GM12878 (cell line): Measurements from ENCODE around the gene SPR. TPM values are rescaled to one million over a fixed set of nuclear protein-coding genes. Genes with fewer than 3 reads are reported as not detected.

Experiments used
- ATAC-seq: fragments of 200-7000 bp; cut with Tn5 transposase; 3 replicates; pipeline ENCODE4 v1.9.1; 2020; ENCODE audit warnings: mild to moderate bottlenecking, moderate library complexity
- BruUV-seq: library from RNA; stranded (reverse); fragments of 400-500 nt; replicated peaks from 2 replicates; lab custom pipeline; 2021; lab: Mats Ljungman, UMichigan
- CTCF ChIA-PET: fragments of 300-600 bp; sonication (Branson Sonifier 250); formaldehyde crosslinking; extraction: SDS; loops from one replicate; lab custom pipeline; 2021; ENCODE audit warnings: inconsistent platforms; lab: Yijun Ruan, JAX
- POLR2A ChIA-PET: fragments of 350-600 bp; formaldehyde crosslinking; extraction: SDS; loops from one replicate; lab custom pipeline; 2021; ENCODE audit warnings: inconsistent platforms; lab: Charles Lee
- RAD21 ChIA-PET: fragments of 300-600 bp; sonication (Branson Sonifier 250); formaldehyde crosslinking; loops from one replicate; lab custom pipeline; 2023; ENCODE audit warnings: antibody characterized with exemption; ENCODE audit not compliant: unreplicated experiment; lab: Charles Lee
- SMC1A ChIA-PET: fragments of 300-600 bp; sonication (Branson Sonifier 250); formaldehyde crosslinking; loops from one replicate; lab custom pipeline; 2023; ENCODE audit not compliant: unreplicated experiment, uncharacterized antibody; lab: Charles Lee
- DNase-seq: peaks from one replicate; pipeline ENCODE4 v3.0.0-alpha.2; 2011; ENCODE audit warnings: low read depth, low spot score
- FAIRE-seq: peaks from 3 replicates; lab custom pipeline; 2011; peaks lifted over from hg19 to GRCh38; lab: Jason Lieb, UNC
- H2AFZ ChIP-seq: 2 replicates; pipeline ENCODE4 v1.6.0; 2011; ENCODE audit warnings: low read depth, low read length, control low read depth; ENCODE audit not compliant: control insufficient read depth
- H3K27ac ChIP-seq: 2 replicates; pipeline ENCODE4 v1.5.1; 2011; ENCODE audit warnings: control low read depth; ENCODE audit not compliant: control insufficient read depth, insufficient read depth
- H3K27me3 ChIP-seq, 2 experiments: replicated peaks in 1 of 2; 2 replicates each; pipeline versions ENCODE4 v1.6.0 to v1.6.1; 2011; ENCODE audit warnings: low read length in 1 of 2; ENCODE audit not compliant: control insufficient read depth in 2 of 2, insufficient read depth in 2 of 2
- H3K36me3 ChIP-seq, 2 experiments: 2 replicates each; pipeline ENCODE4 v1.5.1; 2011; ENCODE audit warnings: low read length in 1 of 2; ENCODE audit not compliant: control insufficient read depth in 2 of 2, insufficient read depth in 2 of 2
- H3K4me1 ChIP-seq: 2 replicates; pipeline ENCODE4 v1.6.1; 2011; ENCODE audit warnings: mild to moderate bottlenecking, low read length, moderate library complexity, mixed read lengths; ENCODE audit not compliant: control insufficient read depth, insufficient read depth
- H3K4me2 ChIP-seq: 2 replicates; pipeline ENCODE4 v1.6.0; 2011; ENCODE audit warnings: control low read depth; ENCODE audit not compliant: control insufficient read depth, insufficient read depth
- H3K4me3 ChIP-seq: fragments of 200-600 bp; sonication (generic); 2 replicates; pipeline ENCODE4 v1.5.1; 2016
- H3K79me2 ChIP-seq: 2 replicates; pipeline ENCODE4 v1.6.0; 2011; ENCODE audit warnings: low read length; ENCODE audit not compliant: control insufficient read depth, insufficient read depth
- H3K9ac ChIP-seq: 2 replicates; pipeline ENCODE4 v1.8.0; 2011; ENCODE audit warnings: low read length, control low read depth, mixed read lengths; ENCODE audit not compliant: control insufficient read depth, insufficient read depth
- H3K9me3 ChIP-seq: replicated peaks from 3 replicates; pipeline ENCODE4 v1.5.1; 2011; ENCODE audit warnings: mild to moderate bottlenecking, low read length; ENCODE audit not compliant: control insufficient read depth, insufficient read depth
- H4K20me1 ChIP-seq: 2 replicates; pipeline ENCODE4 v1.6.0; 2011; ENCODE audit not compliant: control insufficient read depth, insufficient read depth
- ATF2 ChIP-seq: IDR thresholded peaks from 2 replicates; pipeline ENCODE4 v1.6.1; 2012; ENCODE audit warnings: low read length, inconsistent platforms
- CREB1 ChIP-seq: IDR thresholded peaks from 2 replicates; pipeline ENCODE4 v1.6.1; 2012; ENCODE audit warnings: low read depth, mild to moderate bottlenecking, inconsistent platforms
- CREM ChIP-seq: IDR thresholded peaks from 2 replicates; pipeline ENCODE4 v1.6.1; 2014; ENCODE audit warnings: antibody characterized with exemption, low read depth
- ESRRA ChIP-seq: IDR thresholded peaks from 2 replicates; pipeline ENCODE4 v1.6.1; 2012; ENCODE audit warnings: mild to moderate bottlenecking, low read length, improper control_type of control experiment
- FOXK2 ChIP-seq: fragments of 450-650 bp; IDR thresholded peaks from 2 replicates; pipeline ENCODE4 v1.6.1; 2017; ENCODE audit warnings: mild to moderate bottlenecking, moderate library complexity
- FOXM1 ChIP-seq: IDR thresholded peaks from 2 replicates; pipeline ENCODE4 v1.6.1; 2012; ENCODE audit warnings: low read depth, mild to moderate bottlenecking, inconsistent platforms, low read length, moderate library complexity
- HDAC2 ChIP-seq: fragments of 200-600 bp; sonication (generic); IDR thresholded peaks from 2 replicates; pipeline ENCODE4 v1.6.1; 2017
- JUNB ChIP-seq: IDR thresholded peaks from 2 replicates; pipeline ENCODE4 v1.6.1; 2016; ENCODE audit warnings: antibody characterized with exemption, mild to moderate bottlenecking
- MAX ChIP-seq: IDR thresholded peaks from 2 replicates; pipeline ENCODE4 v1.6.1; 2012; ENCODE audit warnings: low read depth, low read length, improper control_type of control experiment
- NFXL1 ChIP-seq: fragments of 450-650 bp; IDR thresholded peaks from 2 replicates; pipeline ENCODE4 v1.6.1; 2017; ENCODE audit warnings: antibody characterized with exemption, mild to moderate bottlenecking, borderline replicate concordance
- REST ChIP-seq: IDR thresholded peaks from 2 replicates; pipeline ENCODE4 v1.6.1; 2012; ENCODE audit warnings: mild to moderate bottlenecking, low read depth, low read length
- SMC3 ChIP-seq: IDR thresholded peaks from 2 replicates; pipeline ENCODE4 v1.6.1; 2011; ENCODE audit warnings: low read length, improper control_type of control experiment, borderline replicate concordance
- SPI1 ChIP-seq: IDR thresholded peaks from 2 replicates; pipeline ENCODE4 v1.6.1; 2011; ENCODE audit warnings: low read depth, mild to moderate bottlenecking, low read length, moderate library complexity, borderline replicate concordance; ENCODE audit not compliant: insufficient read depth
- SREBF2 ChIP-seq: IDR thresholded peaks from 2 replicates; pipeline ENCODE4 v1.6.1; 2012; ENCODE audit warnings: mild to moderate bottlenecking, low read length
- ZBTB4 ChIP-seq: fragments of 450-650 bp; formaldehyde crosslinking; IDR thresholded peaks from 2 replicates; pipeline ENCODE4 v1.4.0; 2022; ENCODE audit warnings: mild to moderate bottlenecking, moderate library complexity
- WGBS: methylation state at CpG from one replicate; pipeline ENCODE4 v1.1.6; 2016; ENCODE audit warnings: low lambda C conversion rate; ENCODE audit not compliant: insufficient replicate concordance, insufficient coverage; ENCODE audit errors: missing lambda C conversion rate; 5-methylcytosine and 5-hydroxymethylcytosine counted together
- in situ Hi-C: fragments of 300-500 bp; cut with MboI; formaldehyde crosslinking; loops from 9 replicates; pipeline ENCODE4 v1.14.3; 2018; ENCODE audit warnings: mixed read lengths
- intact Hi-C: fragments of 100-400 bp; cut with micrococcal nuclease; formaldehyde crosslinking; loops from one replicate; pipeline ENCODE4 v1.14.2; 2022; ENCODE audit not compliant: unreplicated experiment
- polyA plus RNA-seq, 11 experiments: library from polyadenylated mRNA; depleted of rRNA in 4 of 11; unstranded in 6 of 11; stranded (reverse) in 5 of 11; fragments of >200 nt; fragmentation: Nextera tagmentation in 4 of 11; fragmentation: Illumina TruSeq in 1 of 11; extraction: Ambion mirVana in 4 of 11; extraction: Trizol in 1 of 11; gene quantifications; 1 replicate in 1 of 11; 2 replicates in 10 of 11; pipeline versions ENCODE4 v1.2.1 to v1.2.3, GENCODE V29; 2011 to 2016; ENCODE audit warnings: inconsistent platforms in 2 of 11, missing spikeins in 2 of 11, low read depth in 1 of 11
- total RNA-seq, 4 experiments: library from RNA; depleted of rRNA in 3 of 4; stranded (reverse); fragments of >200 nt in 3 of 4; fragmentation: Illumina TruSeq in 1 of 4; extraction: Trizol in 1 of 4; gene quantifications; 2 replicates each; pipeline versions ENCODE4 v1.2.1 to v1.2.3, GENCODE V29; 2013 to 2021

SPR gene
- total and polyA plus RNA-seq, 10 of the 15 experiments (the other 5 are each of a cell fraction or from before 2014, with no cell fraction given): 0.68 to 7.8 (median 2.5) TPM

- TF ChIP-seq MAX (no peak), SPI1 (no peak), ESRRA (no peak), SREBF2 (no peak), REST (no peak)
Observed at GRCh38 chr2:72863046-72863445, 24.2 kb upstream of the SPR start (continued).

GRCh38 chr2:72864500-72864899 lies 22.7 kb upstream of the SPR start:
- no peak overlapping the region for H3K4me2 ChIP-seq
- no peak overlapping the region for H3K4me3 ChIP-seq
- intact Hi-C loops (no loop called here), in situ Hi-C loops (no loop called here)
- no peaks in the 10 kb centered on the region for H3K36me3 ChIP-seq
- no peaks in the 10 kb centered on the region for H3K9me3 ChIP-seq
- RAD21 ChIA-PET: interaction anchor here (0.7 to 1.3 kb wide), 3 partner anchors 23 to 94 kb away, joined by 3 to 5 read pairs (median 3); no protein-coding TSS in a partner anchor
- no peak overlapping the region for H3K27ac ChIP-seq
- no peaks in the 10 kb centered on the region for H3K79me2 ChIP-seq
- H3K4me1 ChIP-seq: peaks cover 7% of the 10 kb centered on the region
- no peak overlapping the region for H3K9ac ChIP-seq
- SMC1A ChIA-PET: interaction anchor here (1.1 to 1.5 kb wide), 4 partner anchors 23 to 95 kb away, joined by 3 to 5 read pairs (median 4); partner anchors contain the start of gene SPR
- DNase-seq (no peak), FAIRE-seq (peak; percentile 83), ATAC-seq (peak; percentile 67)
- WGBS: 0% methylated on average over 2 of the region's 2 CpGs
- no peaks in the 10 kb centered on the region for H3K27me3 ChIP-seq
- H4K20me1 ChIP-seq: no peaks in the 10 kb centered on the region
- no peak overlapping the region for H2AFZ ChIP-seq
- POLR2A ChIA-PET: interaction anchor here (0.7 to 1.0 kb wide), 2 partner anchors 84 to 375 kb away, joined by 3 to 7 read pairs; no protein-coding TSS in a partner anchor
- no TSS peak for BruUV-seq
- CTCF ChIA-PET: interaction anchor here (0.9 to 6.0 kb wide), 14 partner anchors 9 to 174 kb away, joined by 3 to 52 read pairs (median 5); partner anchors contain the start of gene SPR
- peak; percentile 32; the same call in 1 of the 2 replicates for TF ChIP-seq FOXM1
- peak; percentile 80 for TF ChIP-seq JUNB
- peak; percentile 35; the same call in 1 of the 2 replicates for TF ChIP-seq ATF2
- TF ChIP-seq CREM: 0 out of 2 replicates have a peak, but pooled peaks have one; percentile 21
- no peak for TF ChIP-seq NFXL1
- TF ChIP-seq SMC3: no peak
- TF ChIP-seq FOXK2: no peak
- TF ChIP-seq HDAC2: no peak
- TF ChIP-seq CREB1: no peak
- TF ChIP-seq ZBTB4 (CRISPR knock-in tag): no peak
